ENCODE measurements around the gene NFKB1.

Gene NFKB1

DNA sequence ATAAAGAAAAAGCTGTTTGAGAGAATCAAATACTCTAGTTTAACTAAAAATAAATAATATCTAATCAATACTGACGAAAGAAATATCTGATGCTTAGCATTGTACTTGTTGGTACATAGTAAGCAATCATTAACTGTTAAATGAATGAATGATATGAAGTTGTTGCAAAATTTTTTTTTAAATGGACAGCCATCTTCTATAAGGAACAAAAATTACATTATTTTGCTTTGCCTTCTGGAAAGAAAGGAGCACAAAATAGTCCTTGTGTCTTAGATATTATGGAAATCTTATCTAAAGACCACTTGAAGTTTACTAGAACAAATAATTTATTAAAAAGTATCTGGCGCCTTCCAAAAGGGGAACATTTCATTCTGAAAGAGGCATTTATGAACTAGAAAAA lies 4.5 kb downstream of the NFKB1 start:
- H3K27ac ChIP-seq, result no peak overlapping the region
- no peaks in the 10 kb centered on the region for H3K9me3 ChIP-seq
- H3K4me3 ChIP-seq, result no peak overlapping the region
- no peaks in the 10 kb centered on the region for H3K27me3 ChIP-seq
- H3K36me3 ChIP-seq, result no peaks in the 10 kb centered on the region
- TF ChIP-seq, protein P1, sequence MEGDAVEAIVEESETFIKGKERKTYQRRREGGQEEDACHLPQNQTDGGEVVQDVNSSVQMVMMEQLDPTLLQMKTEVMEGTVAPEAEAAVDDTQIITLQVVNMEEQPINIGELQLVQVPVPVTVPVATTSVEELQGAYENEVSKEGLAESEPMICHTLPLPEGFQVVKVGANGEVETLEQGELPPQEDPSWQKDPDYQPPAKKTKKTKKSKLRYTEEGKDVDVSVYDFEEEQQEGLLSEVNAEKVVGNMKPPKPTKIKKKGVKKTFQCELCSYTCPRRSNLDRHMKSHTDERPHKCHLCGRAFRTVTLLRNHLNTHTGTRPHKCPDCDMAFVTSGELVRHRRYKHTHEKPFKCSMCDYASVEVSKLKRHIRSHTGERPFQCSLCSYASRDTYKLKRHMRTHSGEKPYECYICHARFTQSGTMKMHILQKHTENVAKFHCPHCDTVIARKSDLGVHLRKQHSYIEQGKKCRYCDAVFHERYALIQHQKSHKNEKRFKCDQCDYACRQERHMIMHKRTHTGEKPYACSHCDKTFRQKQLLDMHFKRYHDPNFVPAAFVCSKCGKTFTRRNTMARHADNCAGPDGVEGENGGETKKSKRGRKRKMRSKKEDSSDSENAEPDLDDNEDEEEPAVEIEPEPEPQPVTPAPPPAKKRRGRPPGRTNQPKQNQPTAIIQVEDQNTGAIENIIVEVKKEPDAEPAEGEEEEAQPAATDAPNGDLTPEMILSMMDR (IDR thresholded peaks at IDR 0.05), result no peak
- peaks cover 0 to 48% (median 6%) of the 10 kb centered on the region in 4 donors for H3K4me1 ChIP-seq
- no peak for DNase-seq
- intact Hi-C loops (cut with DNase I; ENCODE audit: low total_unique reads), result no loop called here

DNA sequence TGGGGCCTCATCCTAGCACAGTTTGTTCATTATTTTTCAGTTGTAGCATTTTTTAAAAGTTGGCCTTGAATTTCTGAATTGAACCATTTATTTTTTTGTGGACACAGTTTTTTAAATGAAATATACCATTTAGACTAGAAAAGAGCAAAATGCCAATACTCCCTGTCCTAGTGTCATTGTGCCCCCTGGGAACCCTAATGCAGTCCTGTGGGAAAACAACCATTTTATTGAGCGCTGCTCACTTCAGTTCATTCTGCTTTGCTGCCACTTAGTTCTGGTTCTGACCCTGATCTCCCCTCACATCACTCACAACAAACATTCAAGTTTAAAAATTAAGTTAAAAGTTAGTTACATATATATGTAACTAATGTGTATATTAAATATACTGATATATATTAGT lies 5.4 kb downstream of the NFKB1 start:
- peaks cover 0 to 48% (median 6%) of the 10 kb centered on the region in 4 donors for H3K4me1 ChIP-seq
- intact Hi-C loops (cut with DNase I; ENCODE audit: low total_unique reads), result no loop called here
- H3K27me3 ChIP-seq, result no peaks in the 10 kb centered on the region
- H3K9me3 ChIP-seq, result no peaks in the 10 kb centered on the region
- TF ChIP-seq, protein P1 (IDR thresholded peaks at IDR 0.05), result no peak
- DNase-seq, result no peak
- no peaks in the 10 kb centered on the region for H3K36me3 ChIP-seq
- H3K27ac ChIP-seq, result no peak overlapping the region
- H3K4me3 ChIP-seq, result no peak overlapping the region

DNA sequence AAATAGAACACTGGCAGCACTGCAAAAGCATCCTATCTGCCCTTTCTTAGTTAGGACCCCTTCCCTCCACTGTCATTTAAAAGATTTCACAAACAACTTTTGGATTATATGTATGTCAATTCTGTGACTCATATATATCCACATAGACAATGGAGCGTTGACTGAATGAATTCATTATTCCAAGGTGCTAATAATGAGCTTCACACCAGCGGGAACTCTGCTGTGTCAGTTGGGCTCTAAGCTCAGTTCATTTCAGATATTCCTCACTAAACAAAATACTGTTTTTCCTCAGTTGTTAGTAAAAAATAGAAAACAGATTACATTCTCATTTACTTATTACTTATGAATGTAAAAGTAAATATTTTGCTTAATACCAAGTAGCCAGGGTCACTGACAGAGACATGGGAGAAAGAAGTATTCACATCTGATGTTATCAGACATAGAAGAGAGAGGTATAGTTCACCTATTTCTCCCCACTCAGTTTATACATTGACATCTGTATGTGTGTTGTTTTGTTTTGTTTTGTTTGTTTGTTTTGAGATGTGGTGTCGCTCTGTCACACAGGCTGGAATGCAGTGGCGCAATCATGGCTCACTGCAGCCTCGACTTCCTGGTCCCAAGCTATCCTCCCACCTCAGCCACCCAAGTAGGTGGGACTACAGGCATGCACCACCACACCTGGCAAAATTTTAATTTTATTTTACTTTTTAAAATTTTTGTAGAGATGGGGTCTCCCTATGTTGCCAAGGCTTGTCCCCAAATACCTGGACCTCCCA lies 10.9 kb downstream of the NFKB1 start:
- Histone ChIP-seq H3K36me3 (no peaks in the 10 kb centered on the region), H3K4me1 (peaks cover 0 to 15% (median 2%) of the 10 kb centered on the region in 4 donors), H3K9me3 (no peaks in the 10 kb centered on the region), H3K27me3 (no peaks in the 10 kb centered on the region), H3K27ac (no peak overlapping the region), H3K4me3 (no peak overlapping the region)
- TF ChIP-seq, protein P1 (IDR thresholded peaks at IDR 0.05), result no peak
- intact Hi-C loops (cut with DNase I; ENCODE audit: low total_unique reads), result no loop called here
- no peak for DNase-seq

DNA sequence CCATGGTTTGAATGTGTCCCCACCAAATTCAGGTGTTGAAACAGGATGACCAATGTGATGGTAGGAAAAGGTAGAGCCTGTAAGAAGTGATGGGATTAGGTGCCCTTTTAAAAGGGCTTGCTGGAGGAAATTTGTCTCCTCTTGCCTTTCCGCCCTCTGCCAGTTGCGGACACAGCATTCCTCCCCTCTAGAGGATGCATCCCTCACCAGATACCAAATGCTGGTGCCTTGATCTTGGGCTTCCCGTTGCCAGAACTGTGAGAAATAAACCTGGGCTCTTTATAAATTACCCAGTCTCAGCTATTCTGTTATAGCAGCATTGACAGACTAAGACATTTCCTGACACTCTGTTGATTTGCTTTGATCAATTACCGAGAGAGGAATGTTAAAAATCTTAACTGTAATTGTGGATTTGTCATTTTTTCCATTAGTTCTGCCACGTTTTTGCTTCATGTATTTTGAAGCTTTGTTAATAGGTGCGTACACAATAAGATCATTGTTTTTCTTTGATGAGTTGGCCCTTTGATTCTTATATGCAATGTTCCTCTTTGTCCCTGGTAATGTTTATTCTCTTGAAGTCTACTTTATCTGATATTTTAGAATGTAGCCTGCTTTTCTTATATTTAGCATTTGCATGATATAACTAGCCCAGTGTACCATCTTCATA lies 13.3 kb downstream of the NFKB1 start:
- Histone ChIP-seq H3K9me3 (no peaks in the 10 kb centered on the region), H3K4me1 (peaks cover 0 to 14% (median 0%) of the 10 kb centered on the region in 4 donors), H3K27ac (no peak overlapping the region), H3K4me3 (no peak overlapping the region), H3K27me3 (no peaks in the 10 kb centered on the region), H3K36me3 (no peaks in the 10 kb centered on the region)
- TF ChIP-seq, protein P1 (IDR thresholded peaks at IDR 0.05), result no peak
- no peak for DNase-seq
- intact Hi-C loops (cut with DNase I; ENCODE audit: low total_unique reads), result no loop called here

DNA sequence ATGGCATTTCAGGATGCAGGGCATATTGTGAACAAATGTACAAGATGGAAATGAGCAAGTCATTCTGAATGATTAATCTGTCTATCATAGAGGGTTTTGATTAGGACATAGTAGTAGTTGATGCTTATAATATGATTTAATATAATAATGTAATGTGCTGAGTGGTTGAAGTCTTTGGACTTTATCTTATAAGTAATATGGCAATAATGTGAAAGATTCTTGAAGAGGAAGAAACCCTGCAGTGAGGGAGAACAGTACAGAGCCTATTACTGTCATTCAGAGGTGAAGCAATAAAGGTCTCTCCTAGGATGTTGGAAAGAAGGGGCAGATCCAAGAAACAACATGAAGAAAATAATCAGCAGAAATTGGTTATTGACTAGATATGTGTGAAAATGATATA lies 16.6 kb downstream of the NFKB1 start:
- no peak overlapping the region for H3K27ac ChIP-seq
- peaks cover 0 to 27% (median 1%) of the 10 kb centered on the region in 4 donors for H3K4me1 ChIP-seq
- intact Hi-C loops (cut with DNase I; ENCODE audit: low total_unique reads), result no loop called here
- no peaks in the 10 kb centered on the region for H3K9me3 ChIP-seq
- no peak overlapping the region for H3K4me3 ChIP-seq
- TF ChIP-seq, protein P1 (IDR thresholded peaks at IDR 0.05), result no peak
- no peak for DNase-seq
- no peaks in the 10 kb centered on the region for H3K27me3 ChIP-seq
- H3K36me3 ChIP-seq, result no peaks in the 10 kb centered on the region

All from tibial artery (tissue), 4 donors.